Tibial nerve (tissue), 4 donors: ENCODE data around the gene SSPN.

Source experiments
- EP300 ChIP-seq, 2 donors: sonication (generic); formaldehyde crosslinking; IDR thresholded peaks; one replicate each; pipeline ENCODE4 v1.6.1; 2017; ENCODE audit warnings: antibody characterized with exemption in 2 of 2, mild to moderate bottlenecking in 1 of 2
- POLR2A ChIP-seq, 2 donors: fragments of 450-650 bp; IDR thresholded peaks; one replicate each; pipeline ENCODE4 v1.6.1; 2017; ENCODE audit warnings: antibody characterized with exemption in 2 of 2, mild to moderate bottlenecking in 2 of 2, moderate library complexity in 2 of 2
- TF ChIP-seq, protein P1 (sequence below), 5 experiments: fragments of 200-600 bp in 3 of 5; fragments of 450-650 bp in 2 of 5; sonication (generic) in 3 of 5; IDR thresholded peaks; one replicate each; pipeline ENCODE4 v1.5.1; 2016 to 2019; ENCODE audit warnings: antibody characterized with exemption in 5 of 5, mild to moderate bottlenecking in 3 of 5, moderate library complexity in 2 of 5

DNA sequence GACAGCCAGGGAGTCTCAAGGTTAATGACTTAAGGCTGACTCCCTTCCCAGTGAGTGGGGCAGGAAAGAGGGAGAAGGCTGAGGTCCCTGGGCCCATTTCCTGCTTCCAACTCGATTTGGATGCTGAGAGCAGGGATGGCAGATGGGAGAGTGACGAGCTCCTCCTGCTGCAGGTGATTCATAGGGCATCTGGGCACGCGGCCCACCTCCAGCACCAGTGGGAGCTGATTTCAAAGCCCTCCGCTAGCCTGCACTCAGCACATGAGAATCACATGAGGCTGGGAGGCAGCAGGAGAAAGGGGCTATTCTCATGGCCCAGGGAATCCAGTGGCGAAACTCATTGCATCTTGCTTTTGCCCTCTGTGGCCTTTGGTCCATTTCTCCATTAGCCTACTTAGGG lies 90.8 kb downstream of the SSPN start:
- TF ChIP-seq, protein P1, sequence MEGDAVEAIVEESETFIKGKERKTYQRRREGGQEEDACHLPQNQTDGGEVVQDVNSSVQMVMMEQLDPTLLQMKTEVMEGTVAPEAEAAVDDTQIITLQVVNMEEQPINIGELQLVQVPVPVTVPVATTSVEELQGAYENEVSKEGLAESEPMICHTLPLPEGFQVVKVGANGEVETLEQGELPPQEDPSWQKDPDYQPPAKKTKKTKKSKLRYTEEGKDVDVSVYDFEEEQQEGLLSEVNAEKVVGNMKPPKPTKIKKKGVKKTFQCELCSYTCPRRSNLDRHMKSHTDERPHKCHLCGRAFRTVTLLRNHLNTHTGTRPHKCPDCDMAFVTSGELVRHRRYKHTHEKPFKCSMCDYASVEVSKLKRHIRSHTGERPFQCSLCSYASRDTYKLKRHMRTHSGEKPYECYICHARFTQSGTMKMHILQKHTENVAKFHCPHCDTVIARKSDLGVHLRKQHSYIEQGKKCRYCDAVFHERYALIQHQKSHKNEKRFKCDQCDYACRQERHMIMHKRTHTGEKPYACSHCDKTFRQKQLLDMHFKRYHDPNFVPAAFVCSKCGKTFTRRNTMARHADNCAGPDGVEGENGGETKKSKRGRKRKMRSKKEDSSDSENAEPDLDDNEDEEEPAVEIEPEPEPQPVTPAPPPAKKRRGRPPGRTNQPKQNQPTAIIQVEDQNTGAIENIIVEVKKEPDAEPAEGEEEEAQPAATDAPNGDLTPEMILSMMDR (IDR thresholded peaks at IDR 0.05) = no peak
- no peak for TF ChIP-seq POLR2A (IDR thresholded peaks at IDR 0.05)
- no peak for TF ChIP-seq EP300 (IDR thresholded peaks at IDR 0.05)
